ENCODE results near the gene LRP1-AS. TPM values are rescaled to one million over a fixed set of nuclear protein-coding genes. Genes with fewer than 3 reads are reported as not detected.

Gene LRP1-AS
- total and polyA plus RNA-seq, 4 donors = not detected

GRCh38 chr12:57104292-57104910, 43.0 kb downstream of the LRP1-AS start:
- Histone ChIP-seq H3K4me3 (no peak overlapping the region), H3K27me3 (ENCODE audit: control insufficient read depth in 3 of 3, insufficient read depth in 3 of 3, low read length in 2 of 3) (no peaks in the 10 kb centered on the region), H3K9me3 (ENCODE audit: control insufficient read depth in 4 of 4, insufficient read depth in 3 of 4, low read length in 3 of 4) (no peaks in the 10 kb centered on the region), H3K9ac (ENCODE audit: insufficient read depth in 1 of 2, low read length in 2 of 2) (no peak overlapping the region), H3K27ac (ENCODE audit: low read depth in 1 of 2, low read length in 1 of 2) (peak overlapping the region in 1 of 2 donors; percentile 4), H3K36me3 (ENCODE audit: control insufficient read depth in 4 of 4, insufficient read depth in 4 of 4, low read length in 4 of 4) (peaks cover 0 to 63% (median 35%) of the 10 kb centered on the region in 4 donors), H3K4me1 (ENCODE audit: control insufficient read depth in 5 of 5, insufficient read depth in 5 of 5, low read length in 5 of 5) (peaks cover 0 to 8% (median 3%) of the 10 kb centered on the region in 5 donors)
- no peak for TF ChIP-seq CTCF (IDR thresholded peaks at IDR 0.05; ENCODE audit: control extremely low read depth, extremely low read depth)
- ATAC-seq (ENCODE audit: insufficient read depth, low FRiP score) (no peak), DNase-seq (no peak)
- whole genome bisulfite sequencing, 2 donors = 97 to 98% methylated on average over 12 of the region's 12 CpGs

GRCh38 chr12:57103856-57104255, 43.6 kb downstream of the LRP1-AS start:
- H3K4me1 ChIP-seq (ENCODE audit: control insufficient read depth in 5 of 5, insufficient read depth in 5 of 5, low read length in 5 of 5) = peaks cover 0 to 8% (median 0%) of the 10 kb centered on the region in 5 donors
- no peak overlapping the region for H3K27ac ChIP-seq (ENCODE audit: low read depth in 1 of 2, low read length in 1 of 2)
- peaks cover 0 to 65% (median 40%) of the 10 kb centered on the region in 4 donors for H3K36me3 ChIP-seq (ENCODE audit: control insufficient read depth in 4 of 4, insufficient read depth in 4 of 4, low read length in 4 of 4)
- no peaks in the 10 kb centered on the region for H3K27me3 ChIP-seq (ENCODE audit: control insufficient read depth in 3 of 3, insufficient read depth in 3 of 3, low read length in 2 of 3)
- no peak for TF ChIP-seq CTCF (IDR thresholded peaks at IDR 0.05; ENCODE audit: control extremely low read depth, extremely low read depth)
- 90 to 96% methylated on average over 7 of the region's 7 CpGs for WGBS, 2 donors
- no peak overlapping the region for H3K9ac ChIP-seq (ENCODE audit: insufficient read depth in 1 of 2, low read length in 2 of 2)
- ATAC-seq (ENCODE audit: insufficient read depth, low FRiP score) (no peak), DNase-seq (no peak)
- no peaks in the 10 kb centered on the region for H3K9me3 ChIP-seq (ENCODE audit: control insufficient read depth in 4 of 4, insufficient read depth in 3 of 4, low read length in 3 of 4)
- no peak overlapping the region for H3K4me3 ChIP-seq

GRCh38 chr12:57101892-57102695, 45.3 kb downstream of the LRP1-AS start:
- TF ChIP-seq CTCF (IDR thresholded peaks at IDR 0.05; ENCODE audit: control extremely low read depth, extremely low read depth) = no peak
- Histone ChIP-seq H3K4me1 (ENCODE audit: control insufficient read depth in 5 of 5, insufficient read depth in 5 of 5, low read length in 5 of 5) (no peaks in the 10 kb centered on the region), H3K27me3 (ENCODE audit: control insufficient read depth in 3 of 3, insufficient read depth in 3 of 3, low read length in 2 of 3) (no peaks in the 10 kb centered on the region), H3K9ac (ENCODE audit: insufficient read depth in 1 of 2, low read length in 2 of 2) (no peak overlapping the region), H3K27ac (ENCODE audit: low read depth in 1 of 2, low read length in 1 of 2) (peak overlapping the region in 1 of 2 donors; percentile 3), H3K9me3 (ENCODE audit: control insufficient read depth in 4 of 4, insufficient read depth in 3 of 4, low read length in 3 of 4) (no peaks in the 10 kb centered on the region), H3K4me3 (no peak overlapping the region), H3K36me3 (ENCODE audit: control insufficient read depth in 4 of 4, insufficient read depth in 4 of 4, low read length in 4 of 4) (peaks cover 0 to 66% (median 50%) of the 10 kb centered on the region in 4 donors)
- no peak for DNase-seq
- no peak for ATAC-seq (ENCODE audit: insufficient read depth, low FRiP score)
- 72 to 73% methylated on average over 15 of the region's 15 CpGs for WGBS, 2 donors
